ENCODE data around the gene POLR2E.

- TF ChIP-seq CTCF (IDR thresholded peaks at IDR 0.05), result no peak
- peak in 1 of 3 donors; percentile 12 for TF ChIP-seq POLR2A (IDR thresholded peaks at IDR 0.05)
Measured at GRCh38 chr19:1133471-1133929, 38.3 kb upstream of the POLR2E start.

Data from body of pancreas (tissue), 4 donors.